GM12878 (cell line): ENCODE results near the gene RPL19. TPM values are rescaled to one million over a fixed set of nuclear protein-coding genes. Genes with fewer than 3 reads are reported as not detected.

Experiments used
- ATAC-seq: fragments of 200-7000 bp; cut with Tn5 transposase; 3 replicates; pipeline ENCODE4 v1.9.1; 2020; ENCODE audit warnings: mild to moderate bottlenecking, moderate library complexity
- BruUV-seq: library from RNA; stranded (reverse); fragments of 400-500 nt; replicated peaks from 2 replicates; lab custom pipeline; 2021; lab: Mats Ljungman, UMichigan
- CTCF ChIA-PET: fragments of 300-600 bp; sonication (Branson Sonifier 250); formaldehyde crosslinking; extraction: SDS; loops from one replicate; lab custom pipeline; 2021; ENCODE audit warnings: inconsistent platforms; lab: Yijun Ruan, JAX
- POLR2A ChIA-PET: fragments of 350-600 bp; formaldehyde crosslinking; extraction: SDS; loops from one replicate; lab custom pipeline; 2021; ENCODE audit warnings: inconsistent platforms; lab: Charles Lee
- RAD21 ChIA-PET: fragments of 300-600 bp; sonication (Branson Sonifier 250); formaldehyde crosslinking; loops from one replicate; lab custom pipeline; 2023; ENCODE audit warnings: antibody characterized with exemption; ENCODE audit not compliant: unreplicated experiment; lab: Charles Lee
- SMC1A ChIA-PET: fragments of 300-600 bp; sonication (Branson Sonifier 250); formaldehyde crosslinking; loops from one replicate; lab custom pipeline; 2023; ENCODE audit not compliant: unreplicated experiment, uncharacterized antibody; lab: Charles Lee
- DNase-seq: peaks from one replicate; pipeline ENCODE4 v3.0.0-alpha.2; 2011; ENCODE audit warnings: low read depth, low spot score
- FAIRE-seq: peaks from 3 replicates; lab custom pipeline; 2011; peaks lifted over from hg19 to GRCh38; lab: Jason Lieb, UNC
- H2AFZ ChIP-seq: 2 replicates; pipeline ENCODE4 v1.6.0; 2011; ENCODE audit warnings: low read depth, low read length, control low read depth; ENCODE audit not compliant: control insufficient read depth
- H3K27ac ChIP-seq: 2 replicates; pipeline ENCODE4 v1.5.1; 2011; ENCODE audit warnings: control low read depth; ENCODE audit not compliant: control insufficient read depth, insufficient read depth
- H3K27me3 ChIP-seq, 2 experiments: replicated peaks in 1 of 2; 2 replicates each; pipeline versions ENCODE4 v1.6.0 to v1.6.1; 2011; ENCODE audit warnings: low read length in 1 of 2; ENCODE audit not compliant: control insufficient read depth in 2 of 2, insufficient read depth in 2 of 2
- H3K36me3 ChIP-seq, 2 experiments: 2 replicates each; pipeline ENCODE4 v1.5.1; 2011; ENCODE audit warnings: low read length in 1 of 2; ENCODE audit not compliant: control insufficient read depth in 2 of 2, insufficient read depth in 2 of 2
- H3K4me1 ChIP-seq: 2 replicates; pipeline ENCODE4 v1.6.1; 2011; ENCODE audit warnings: mild to moderate bottlenecking, low read length, moderate library complexity, mixed read lengths; ENCODE audit not compliant: control insufficient read depth, insufficient read depth
- H3K4me2 ChIP-seq: 2 replicates; pipeline ENCODE4 v1.6.0; 2011; ENCODE audit warnings: control low read depth; ENCODE audit not compliant: control insufficient read depth, insufficient read depth
- H3K4me3 ChIP-seq: fragments of 200-600 bp; sonication (generic); 2 replicates; pipeline ENCODE4 v1.5.1; 2016
- H3K79me2 ChIP-seq: 2 replicates; pipeline ENCODE4 v1.6.0; 2011; ENCODE audit warnings: low read length; ENCODE audit not compliant: control insufficient read depth, insufficient read depth
- H3K9ac ChIP-seq: 2 replicates; pipeline ENCODE4 v1.8.0; 2011; ENCODE audit warnings: low read length, control low read depth, mixed read lengths; ENCODE audit not compliant: control insufficient read depth, insufficient read depth
- H3K9me3 ChIP-seq: replicated peaks from 3 replicates; pipeline ENCODE4 v1.5.1; 2011; ENCODE audit warnings: mild to moderate bottlenecking, low read length; ENCODE audit not compliant: control insufficient read depth, insufficient read depth
- H4K20me1 ChIP-seq: 2 replicates; pipeline ENCODE4 v1.6.0; 2011; ENCODE audit not compliant: control insufficient read depth, insufficient read depth
- ASH2L ChIP-seq: fragments of 300-600, 200-600 bp; sonication (generic); IDR thresholded peaks from 2 replicates; pipeline ENCODE4 v1.6.1; 2017; ENCODE audit warnings: low read depth, mild to moderate bottlenecking, borderline replicate concordance
- ATF7 ChIP-seq: fragments of 450-650 bp; IDR thresholded peaks from 2 replicates; pipeline ENCODE4 v1.6.1; 2016; ENCODE audit warnings: low read depth, mild to moderate bottlenecking
- CHD1 ChIP-seq: IDR thresholded peaks from 2 replicates; pipeline ENCODE4 v1.6.1; 2012; ENCODE audit warnings: low read depth, low read length, improper control_type of control experiment
- IRF4 ChIP-seq: IDR thresholded peaks from 2 replicates; pipeline ENCODE4 v1.6.1; 2011; ENCODE audit warnings: low read depth, low read length
- KAT2A ChIP-seq: conservative IDR thresholded peaks from 2 replicates; pipeline ENCODE4 v1.6.1; 2011; ENCODE audit warnings: low read depth, low read length; ENCODE audit not compliant: control insufficient read depth
- SIX5 ChIP-seq: IDR thresholded peaks from 2 replicates; pipeline ENCODE4 v1.6.1; 2011; ENCODE audit warnings: mild to moderate bottlenecking, low read depth, low read length, moderate library complexity; ENCODE audit not compliant: severe bottlenecking
- SMAD1 ChIP-seq: fragments of 450-650 bp; IDR thresholded peaks from 2 replicates; pipeline ENCODE4 v1.6.1; 2018; ENCODE audit warnings: mild to moderate bottlenecking, low read depth; ENCODE audit not compliant: partially characterized antibody
- SREBF1 ChIP-seq: IDR thresholded peaks from 2 replicates; pipeline ENCODE4 v1.6.1; 2012; ENCODE audit warnings: mild to moderate bottlenecking, low read length
- TAF1 ChIP-seq: IDR thresholded peaks from 2 replicates; pipeline ENCODE4 v1.6.1; 2011; ENCODE audit warnings: mild to moderate bottlenecking, low read depth, low read length, borderline replicate concordance
- ZNF207 ChIP-seq: fragments of 450-650 bp; IDR thresholded peaks from 2 replicates; pipeline ENCODE4 v1.6.1; 2014; ENCODE audit warnings: antibody characterized with exemption, mild to moderate bottlenecking, borderline replicate concordance
- WGBS: methylation state at CpG from one replicate; pipeline ENCODE4 v1.1.6; 2016; ENCODE audit warnings: low lambda C conversion rate; ENCODE audit not compliant: insufficient replicate concordance, insufficient coverage; ENCODE audit errors: missing lambda C conversion rate; 5-methylcytosine and 5-hydroxymethylcytosine counted together
- in situ Hi-C: fragments of 300-500 bp; cut with MboI; formaldehyde crosslinking; loops from 9 replicates; pipeline ENCODE4 v1.14.3; 2018; ENCODE audit warnings: mixed read lengths
- intact Hi-C: fragments of 100-400 bp; cut with micrococcal nuclease; formaldehyde crosslinking; loops from one replicate; pipeline ENCODE4 v1.14.2; 2022; ENCODE audit not compliant: unreplicated experiment
- polyA plus RNA-seq, 11 experiments: library from polyadenylated mRNA; depleted of rRNA in 4 of 11; unstranded in 6 of 11; stranded (reverse) in 5 of 11; fragments of >200 nt; fragmentation: Nextera tagmentation in 4 of 11; fragmentation: Illumina TruSeq in 1 of 11; extraction: Ambion mirVana in 4 of 11; extraction: Trizol in 1 of 11; gene quantifications; 1 replicate in 1 of 11; 2 replicates in 10 of 11; pipeline versions ENCODE4 v1.2.1 to v1.2.3, GENCODE V29; 2011 to 2016; ENCODE audit warnings: inconsistent platforms in 2 of 11, missing spikeins in 2 of 11, low read depth in 1 of 11
- total RNA-seq, 4 experiments: library from RNA; depleted of rRNA in 3 of 4; stranded (reverse); fragments of >200 nt in 3 of 4; fragmentation: Illumina TruSeq in 1 of 4; extraction: Trizol in 1 of 4; gene quantifications; 2 replicates each; pipeline versions ENCODE4 v1.2.1 to v1.2.3, GENCODE V29; 2013 to 2021
- TF ChIP-seq, protein P1 (sequence below): IDR thresholded peaks from 2 replicates; pipeline ENCODE4 v1.6.1; 2012; ENCODE audit warnings: mild to moderate bottlenecking, low read depth, low read length

The RPL19 gene
- total and polyA plus RNA-seq, 10 of the 15 experiments (the other 5 are each of a cell fraction or from before 2014, with no cell fraction given), result 1,862 to 5,536 (median 3,836) TPM

DNA sequence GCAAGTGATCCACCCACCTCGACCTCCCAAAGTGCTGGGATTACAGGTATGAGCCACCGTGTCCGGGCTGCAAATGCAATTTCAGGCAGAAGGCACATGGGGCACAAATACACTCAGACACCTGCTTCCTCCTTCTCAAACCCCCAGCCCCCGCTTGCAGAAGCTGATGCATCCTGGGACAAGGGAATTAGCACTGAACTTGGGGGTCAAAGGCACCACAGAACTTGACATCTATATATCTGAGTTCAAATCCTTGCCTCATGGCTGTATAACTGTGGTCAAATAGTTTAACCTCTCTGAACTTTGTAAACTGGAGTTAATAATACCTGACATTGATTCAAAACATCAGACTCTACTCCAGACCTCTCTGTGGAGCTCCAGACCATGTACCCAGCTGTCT, 30.0 kb upstream of the RPL19 start (continued):
- no peak for TF ChIP-seq IRF4
- TF ChIP-seq SMAD1, result no peak
- TF ChIP-seq ZNF207, result no peak
- TF ChIP-seq, protein P1, sequence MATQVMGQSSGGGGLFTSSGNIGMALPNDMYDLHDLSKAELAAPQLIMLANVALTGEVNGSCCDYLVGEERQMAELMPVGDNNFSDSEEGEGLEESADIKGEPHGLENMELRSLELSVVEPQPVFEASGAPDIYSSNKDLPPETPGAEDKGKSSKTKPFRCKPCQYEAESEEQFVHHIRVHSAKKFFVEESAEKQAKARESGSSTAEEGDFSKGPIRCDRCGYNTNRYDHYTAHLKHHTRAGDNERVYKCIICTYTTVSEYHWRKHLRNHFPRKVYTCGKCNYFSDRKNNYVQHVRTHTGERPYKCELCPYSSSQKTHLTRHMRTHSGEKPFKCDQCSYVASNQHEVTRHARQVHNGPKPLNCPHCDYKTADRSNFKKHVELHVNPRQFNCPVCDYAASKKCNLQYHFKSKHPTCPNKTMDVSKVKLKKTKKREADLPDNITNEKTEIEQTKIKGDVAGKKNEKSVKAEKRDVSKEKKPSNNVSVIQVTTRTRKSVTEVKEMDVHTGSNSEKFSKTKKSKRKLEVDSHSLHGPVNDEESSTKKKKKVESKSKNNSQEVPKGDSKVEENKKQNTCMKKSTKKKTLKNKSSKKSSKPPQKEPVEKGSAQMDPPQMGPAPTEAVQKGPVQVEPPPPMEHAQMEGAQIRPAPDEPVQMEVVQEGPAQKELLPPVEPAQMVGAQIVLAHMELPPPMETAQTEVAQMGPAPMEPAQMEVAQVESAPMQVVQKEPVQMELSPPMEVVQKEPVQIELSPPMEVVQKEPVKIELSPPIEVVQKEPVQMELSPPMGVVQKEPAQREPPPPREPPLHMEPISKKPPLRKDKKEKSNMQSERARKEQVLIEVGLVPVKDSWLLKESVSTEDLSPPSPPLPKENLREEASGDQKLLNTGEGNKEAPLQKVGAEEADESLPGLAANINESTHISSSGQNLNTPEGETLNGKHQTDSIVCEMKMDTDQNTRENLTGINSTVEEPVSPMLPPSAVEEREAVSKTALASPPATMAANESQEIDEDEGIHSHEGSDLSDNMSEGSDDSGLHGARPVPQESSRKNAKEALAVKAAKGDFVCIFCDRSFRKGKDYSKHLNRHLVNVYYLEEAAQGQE, result no peak
- TF ChIP-seq CHD1, result no peak

DNA sequence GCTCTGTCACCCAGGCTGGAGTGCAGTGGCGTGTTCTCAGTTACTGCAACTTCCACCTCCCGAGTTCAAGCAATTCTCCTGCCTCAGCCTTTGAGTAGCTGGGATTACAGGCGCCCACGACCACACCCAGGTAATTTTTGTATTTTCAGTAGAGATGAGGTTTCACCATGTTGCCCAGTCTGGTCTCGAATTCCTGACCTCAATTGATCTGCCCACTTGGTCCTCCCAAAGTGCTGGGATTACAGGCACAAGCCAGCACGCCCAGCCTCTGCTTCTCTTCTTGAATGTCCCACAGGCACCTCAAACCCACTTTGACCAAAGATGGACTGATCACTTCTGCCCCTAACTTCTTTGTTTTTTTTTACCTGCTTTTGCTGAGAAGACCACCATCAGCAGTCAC, 29.5 kb upstream of the RPL19 start:
- TF ChIP-seq TAF1 (no peak), ZNF207 (no peak), KAT2A (no peak), ASH2L (no peak), ATF7 (no peak), SIX5 (no peak), SREBF1 (no peak)
- Histone ChIP-seq H2AFZ (no peak overlapping the region), H3K4me3 (no peak overlapping the region), H3K27ac (no peak overlapping the region), H3K79me2 (no peaks in the 10 kb centered on the region), H3K4me2 (no peak overlapping the region), H4K20me1 (no peaks in the 10 kb centered on the region), H3K4me1 (peaks cover 9% of the 10 kb centered on the region), H3K9me3 (no peaks in the 10 kb centered on the region), H3K9ac (no peak overlapping the region), H3K36me3 (no peaks in the 10 kb centered on the region), H3K27me3 (peaks cover 0 to 2% of the 10 kb centered on the region in 2 experiments; a peak in 1 of 4 replicates)
- ChIA-PET POLR2A (interaction anchor here (0.6 to 0.7 kb wide), 2 partner anchors 24 to 35 kb away, joined by 3 to 4 read pairs; no protein-coding TSS in a partner anchor), SMC1A (interaction anchor here (1.9 kb wide), 1 partner anchor 13 kb away, joined by 5 read pairs; no protein-coding TSS in a partner anchor), RAD21 (interaction anchor here (0.7 to 1.9 kb wide), 3 partner anchors 18 to 187 kb away, joined by 3 to 7 read pairs (median 3); no protein-coding TSS in a partner anchor), CTCF (interaction anchor here (0.6 to 8.9 kb wide), 3 partner anchors 61 to 755 kb away, joined by 3 to 79 read pairs (median 4); no protein-coding TSS in a partner anchor)
- no peak for FAIRE-seq
- no TSS peak for BruUV-seq
- intact Hi-C loops (no loop called here), in situ Hi-C loops (no loop called here)
- no peak for DNase-seq
- WGBS, result 22% methylated on average over 6 of the region's 6 CpGs
- ATAC-seq, result no peak
